K562 (cell line): ENCODE results near the gene PDE4D. TPM values are rescaled to one million over a fixed set of nuclear protein-coding genes. Genes with fewer than 3 reads are reported as not detected.

Source experiments
- ATAC-seq: fragments of 200-7000 bp; cut with Tn5 transposase; 3 replicates; pipeline ENCODE4 v1.9.1; 2020; ENCODE audit warnings: moderate library complexity
- BruUV-seq: library from RNA; stranded (reverse); fragments of 400-500 nt; replicated peaks from 2 replicates; lab custom pipeline; 2021; lab: Mats Ljungman, UMichigan
- CTCF ChIA-PET: fragments of 300-600 bp; formaldehyde crosslinking; extraction: SDS; loops from one replicate; lab custom pipeline; 2021; ENCODE audit warnings: low intra/inter-chr PET ratio; lab: Yijun Ruan, JAX
- POLR2A ChIA-PET: fragments of 300-600, 350-650 bp; sonication (Branson Sonifier 250); formaldehyde crosslinking; extraction: SDS; loops from one replicate; lab custom pipeline; 2021; ENCODE audit warnings: antibody characterized with exemption, inconsistent platforms; lab: Yijun Ruan, JAX
- DNase-seq, 4 experiments: peaks; one replicate each; pipeline versions ENCODE4 v3.0.0 to v3.0.0-alpha.2; 2011 to 2018; ENCODE audit warnings: low spot score in 3 of 4, mixed read lengths in 3 of 4; ENCODE audit errors: extremely low read depth in 1 of 4
- FAIRE-seq: peaks from 2 replicates; lab custom pipeline; 2011; peaks lifted over from hg19 to GRCh38; lab: Jason Lieb, UNC
- H2AFZ ChIP-seq: 2 replicates; pipeline ENCODE4 v1.6.0; 2011; ENCODE audit warnings: low read depth, low read length, control low read depth, inconsistent platforms
- H3K27ac ChIP-seq: fragments of 200-600 bp; 3 replicates; pipeline ENCODE4 v1.8.0; 2011; ENCODE audit warnings: low read depth, mild to moderate bottlenecking, control low read depth, inconsistent platforms, low read length, moderate library complexity, mixed read lengths; ENCODE audit errors: extremely low read depth
- H3K27me3 ChIP-seq, 2 experiments: fragments of 300-600 bp in 1 of 2; 2 replicates in 1 of 2; 3 replicates in 1 of 2; pipeline versions ENCODE4 v1.6.0 to v1.8.0; 2011; ENCODE audit warnings: inconsistent platforms in 2 of 2, low read length in 2 of 2, mild to moderate bottlenecking in 1 of 2, mixed read lengths in 1 of 2, moderate library complexity in 1 of 2; ENCODE audit not compliant: control insufficient read depth in 2 of 2, insufficient read depth in 2 of 2
- H3K36me3 ChIP-seq: fragments of 300-600 bp; 3 replicates; pipeline ENCODE4 v1.8.0; 2011; ENCODE audit warnings: mild to moderate bottlenecking, low read length, inconsistent platforms; ENCODE audit not compliant: control insufficient read depth, insufficient read depth
- H3K4me1 ChIP-seq, 2 experiments: fragments of 200-600 bp in 1 of 2; replicated peaks in 1 of 2; 2 replicates in 1 of 2; 3 replicates in 1 of 2; pipeline versions ENCODE4 v1.5.1 to v1.8.0; 2011; ENCODE audit warnings: inconsistent platforms in 2 of 2, low read length in 2 of 2, mild to moderate bottlenecking in 1 of 2, mixed read lengths in 1 of 2, moderate library complexity in 1 of 2; ENCODE audit not compliant: control insufficient read depth in 2 of 2, insufficient read depth in 2 of 2
- H3K4me2 ChIP-seq: 2 replicates; pipeline ENCODE4 v1.6.1; 2011; ENCODE audit warnings: low read length, control low read depth, inconsistent platforms, mixed read lengths; ENCODE audit not compliant: insufficient read depth
- H3K4me3 ChIP-seq: fragments of 200-600 bp; sonication (generic), shearing (Covaris generic); 2 replicates; pipeline ENCODE4 v1.5.1; 2016; ENCODE audit warnings: control low read depth, inconsistent platforms
- H3K79me2 ChIP-seq: fragments of 200-600 bp; 3 replicates; pipeline ENCODE4 v1.8.0; 2011; ENCODE audit warnings: low read length, inconsistent platforms; ENCODE audit not compliant: control insufficient read depth, insufficient read depth
- H3K9ac ChIP-seq, 2 experiments: 2 replicates each; pipeline versions ENCODE4 v1.6.0 to v1.6.1; 2011; ENCODE audit warnings: low read depth in 2 of 2, low read length in 2 of 2, control low read depth in 1 of 2, inconsistent platforms in 1 of 2, mild to moderate bottlenecking in 1 of 2, mixed read lengths in 1 of 2; ENCODE audit not compliant: insufficient read depth in 1 of 2
- H3K9me1 ChIP-seq: one replicate; pipeline ENCODE4 v1.6.0; 2011; ENCODE audit warnings: inconsistent platforms, mild to moderate bottlenecking, low read length, moderate library complexity; ENCODE audit not compliant: control insufficient read depth, insufficient read depth
- H3K9me3 ChIP-seq: replicated peaks from 2 replicates; pipeline ENCODE4 v1.5.1; 2011; ENCODE audit warnings: low read depth, low read length, inconsistent platforms; ENCODE audit not compliant: control insufficient read depth, insufficient read depth
- H4K20me1 ChIP-seq: replicated peaks from 2 replicates; pipeline ENCODE4 v1.6.1; 2011; ENCODE audit warnings: low read length, inconsistent platforms, mixed read lengths; ENCODE audit not compliant: control insufficient read depth, insufficient read depth
- E2F8 ChIP-seq: fragments of 450-650 bp; IDR thresholded peaks from 2 replicates; pipeline ENCODE4 v1.7.1; 2018; ENCODE audit warnings: mild to moderate bottlenecking, low read depth; ENCODE audit not compliant: partially characterized antibody
- FOXJ2 ChIP-seq: fragments of 200-800 bp; sonication (Bioruptor generic); IDR thresholded peaks from 2 replicates; pipeline ENCODE4 v1.6.1; 2016; ENCODE audit warnings: missing genetic modification characterization, missing compliant biosample characterization
- ID3 ChIP-seq, 2 experiments: fragments of 250-450 bp in 1 of 2; fragments of 450-650 bp in 1 of 2; sonication (Bioruptor Pico) in 1 of 2; IDR thresholded peaks; 2 replicates each; pipeline versions ENCODE4 v1.6.1 to v1.8.0; 2016 to 2021; ENCODE audit warnings: mild to moderate bottlenecking in 2 of 2, moderate library complexity in 2 of 2, missing compliant biosample characterization in 1 of 2, missing genetic modification characterization in 1 of 2
- IRF2 ChIP-seq: sonication (generic); formaldehyde crosslinking; IDR thresholded peaks from 2 replicates; pipeline ENCODE4 v1.8.1; 2022; ENCODE audit warnings: mild to moderate bottlenecking, missing genetic modification reagents
- IRF9 ChIP-seq: fragments of 450-650 bp; IDR thresholded peaks from 2 replicates; pipeline ENCODE4 v1.6.1; 2016; ENCODE audit warnings: missing biosample characterization, missing genetic modification characterization
- POLR2AphosphoS5 ChIP-seq: IDR thresholded peaks from 2 replicates; pipeline ENCODE4 v1.6.1; 2011; ENCODE audit warnings: mild to moderate bottlenecking, low read depth, low read length, moderate library complexity; ENCODE audit not compliant: control insufficient read depth, insufficient read depth
- RBFOX2 ChIP-seq: fragments of 200-400 bp; formaldehyde crosslinking; IDR thresholded peaks from 2 replicates; pipeline ENCODE4 v1.6.1; 2017; ENCODE audit warnings: low read depth, mild to moderate bottlenecking, low read length, moderate library complexity
- SAFB2 ChIP-seq: fragments of 200-400 bp; formaldehyde crosslinking; IDR thresholded peaks from 2 replicates; pipeline ENCODE4 v1.6.1; 2018; ENCODE audit warnings: borderline replicate concordance, low read length, low read depth, moderate library complexity; ENCODE audit not compliant: severe bottlenecking
- SLC30A9 ChIP-seq: fragments of 250-450 bp; sonication (Bioruptor Pico); IDR thresholded peaks from 2 replicates; pipeline ENCODE4 v1.8.0; 2022; ENCODE audit warnings: mild to moderate bottlenecking, moderate library complexity
- XRCC3 ChIP-seq: fragments of 450-650 bp; IDR thresholded peaks from 2 replicates; pipeline ENCODE4 v1.6.1; 2017; ENCODE audit warnings: mild to moderate bottlenecking, moderate library complexity
- ZC3H11A ChIP-seq: IDR thresholded peaks from 2 replicates; pipeline ENCODE4 v1.6.1; 2012; ENCODE audit warnings: low read depth, low read length, improper control_type of control experiment
- ZFP30 ChIP-seq: fragments of 250-450 bp; sonication (Bioruptor Pico); IDR thresholded peaks from 2 replicates; pipeline ENCODE4 v1.8.0; 2022; ENCODE audit warnings: moderate library complexity, mild to moderate bottlenecking, inconsistent platforms, borderline replicate concordance
- ZNF277 ChIP-seq: fragments of 250-450 bp; sonication (Bioruptor Pico); IDR thresholded peaks from 2 replicates; pipeline ENCODE4 v1.8.0; 2022; ENCODE audit warnings: inconsistent platforms, mild to moderate bottlenecking, moderate library complexity, borderline replicate concordance
- ZSCAN32 ChIP-seq: fragments of 450-650 bp; formaldehyde crosslinking; IDR thresholded peaks from 2 replicates; pipeline ENCODE4 v1.4.0; 2020; ENCODE audit warnings: mild to moderate bottlenecking, moderate library complexity
- WGBS: fragments of 100-300 bp; shearing (Covaris generic); methylation state at CpG from one replicate; pipeline ENCODE4 v1.1.6; 2016; ENCODE audit warnings: low coverage, mixed read lengths; ENCODE audit not compliant: insufficient coverage; ENCODE audit errors: missing lambda C conversion rate; 5-methylcytosine and 5-hydroxymethylcytosine counted together
- in situ Hi-C: fragments of 300-500 bp; cut with MboI; formaldehyde crosslinking; loops from 4 replicates; pipeline ENCODE4 v1.15.0; 2018; ENCODE audit warnings: inconsistent platforms, mixed read lengths
- intact Hi-C: fragments of 100-400 bp; cut with micrococcal nuclease; formaldehyde crosslinking; loops from 2 replicates; pipeline ENCODE4 v1.14.2; 2022
- polyA plus RNA-seq, 8 experiments: library from polyadenylated mRNA; depleted of rRNA in 4 of 8; stranded (reverse) in 5 of 8; unstranded in 3 of 8; fragments of >200 nt; fragmentation: Nextera tagmentation in 2 of 8; fragmentation: Illumina TruSeq in 1 of 8; extraction: Ambion mirVana in 2 of 8; extraction: Trizol in 1 of 8; gene quantifications; 2 replicates each; pipeline versions ENCODE4 v1.2.1 to v1.2.3, GENCODE V29; 2011 to 2014; ENCODE audit warnings: inconsistent platforms in 1 of 8, missing spikeins in 1 of 8
- total RNA-seq, 7 experiments: library from RNA; depleted of rRNA in 6 of 7; stranded (reverse); fragments of >200 nt in 6 of 7; fragmentation: Illumina TruSeq in 2 of 7; extraction: Trizol in 2 of 7; gene quantifications; 2 replicates each; pipeline versions ENCODE4 v1.2.1 to v1.2.3, GENCODE V29; 2011 to 2021; ENCODE audit warnings: low replicate concordance in 1 of 7

Gene PDE4D
- total and polyA plus RNA-seq, 9 of the 15 experiments (the other 6 are each of a cell fraction or from before 2014, with no cell fraction given), result 0.04 to 0.46 (median 0.13) TPM

GRCh38 chr5:59615272-59615671 is 278.3 kb downstream of the PDE4D start (continued):
- no peak for TF ChIP-seq XRCC3

GRCh38 chr5:59609501-59610265 is 283.8 kb downstream of the PDE4D start:
- CTCF ChIA-PET, result no interaction called here
- no peaks in the 10 kb centered on the region for H3K9me1 ChIP-seq
- H2AFZ ChIP-seq, result no peak overlapping the region
- H3K27me3 ChIP-seq, result no peaks in the 10 kb centered on the region
- no peak for FAIRE-seq
- peaks cover 4% of the 10 kb centered on the region; the same call in 1 of the 2 replicates for H3K9me3 ChIP-seq
- TF ChIP-seq ID3 (CRISPR knock-in tag; IDR thresholded peaks at IDR 0.05) (no peak), ID3 (tag; IDR thresholded peaks at IDR 0.05) (no peak), ZFP30 (no peak), SAFB2 (no peak), ZC3H11A (no peak), FOXJ2 (tag) (no peak), ZSCAN32 (no peak), ZNF277 (CRISPR knock-in tag) (no peak), RBFOX2 (no peak), IRF2 (CRISPR knock-in tag) (no peak), IRF9 (no peak), POLR2AphosphoS5 (no peak), E2F8 (no peak), SLC30A9 (CRISPR knock-in tag) (no peak)
- TF ChIP-seq, all 486 proteins: peak for 0
- no TSS peak for BruUV-seq
- Histone ChIP-seq H4K20me1 (no peaks in the 10 kb centered on the region), H3K4me2 (no peak overlapping the region), H3K36me3 (no peaks in the 10 kb centered on the region), H3K4me1 (no peaks in the 10 kb centered on the region), H3K4me3 (no peak overlapping the region), H3K9ac (no peak overlapping the region), H3K79me2 (no peaks in the 10 kb centered on the region), H3K27ac (no peak overlapping the region)
- WGBS, result 3% methylated on average over 4 of the region's 4 CpGs
- POLR2A ChIA-PET, result interaction anchor here (0.6 kb wide), 1 partner anchor 8 kb away, joined by 3 read pairs; no protein-coding TSS in a partner anchor
- in situ Hi-C loops, result no loop called here
- no peak for DNase-seq
- intact Hi-C loops, result no loop called here
- ATAC-seq, result no peak
